GM12872 (cell line): ENCODE measurements around the gene AKAP8L.

Experiments
- TF ChIP-seq, protein P1 (sequence below): IDR thresholded peaks from 3 replicates; pipeline ENCODE4 v1.5.1; 2011; ENCODE audit warnings: low read depth, mild to moderate bottlenecking, low read length, moderate library complexity; ENCODE audit not compliant: insufficient read depth

AKAP8L gene

GRCh38 chr19:15452111-15453047 lies 33.6 kb upstream of the AKAP8L start:
- TF ChIP-seq, protein P1, sequence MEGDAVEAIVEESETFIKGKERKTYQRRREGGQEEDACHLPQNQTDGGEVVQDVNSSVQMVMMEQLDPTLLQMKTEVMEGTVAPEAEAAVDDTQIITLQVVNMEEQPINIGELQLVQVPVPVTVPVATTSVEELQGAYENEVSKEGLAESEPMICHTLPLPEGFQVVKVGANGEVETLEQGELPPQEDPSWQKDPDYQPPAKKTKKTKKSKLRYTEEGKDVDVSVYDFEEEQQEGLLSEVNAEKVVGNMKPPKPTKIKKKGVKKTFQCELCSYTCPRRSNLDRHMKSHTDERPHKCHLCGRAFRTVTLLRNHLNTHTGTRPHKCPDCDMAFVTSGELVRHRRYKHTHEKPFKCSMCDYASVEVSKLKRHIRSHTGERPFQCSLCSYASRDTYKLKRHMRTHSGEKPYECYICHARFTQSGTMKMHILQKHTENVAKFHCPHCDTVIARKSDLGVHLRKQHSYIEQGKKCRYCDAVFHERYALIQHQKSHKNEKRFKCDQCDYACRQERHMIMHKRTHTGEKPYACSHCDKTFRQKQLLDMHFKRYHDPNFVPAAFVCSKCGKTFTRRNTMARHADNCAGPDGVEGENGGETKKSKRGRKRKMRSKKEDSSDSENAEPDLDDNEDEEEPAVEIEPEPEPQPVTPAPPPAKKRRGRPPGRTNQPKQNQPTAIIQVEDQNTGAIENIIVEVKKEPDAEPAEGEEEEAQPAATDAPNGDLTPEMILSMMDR, result no peak

DNA sequence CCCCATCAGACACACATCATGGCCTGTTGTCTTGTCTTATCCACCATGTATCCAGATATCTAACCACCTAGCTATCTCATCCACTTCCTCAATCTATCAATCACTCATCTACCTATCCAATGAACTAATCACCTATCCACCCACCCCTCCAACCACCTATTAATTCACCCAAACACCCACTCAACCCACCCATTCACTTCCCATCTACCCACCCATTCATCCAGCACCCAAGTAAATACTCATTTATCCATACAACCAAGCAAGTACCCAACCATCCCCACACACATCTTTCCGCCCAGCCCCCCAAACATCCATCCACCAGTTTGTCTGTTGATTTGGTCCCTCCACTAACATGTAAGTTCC lies 31.7 kb upstream of the AKAP8L start:
- TF ChIP-seq, protein P1, result no peak

- TF ChIP-seq, protein P1, result no peak
Observed at GRCh38 chr19:15449620-15450527, 31.1 kb upstream of the AKAP8L start, which contains the start of gene WIZ. Gene WIZ (minus strand): TSS chr19:15449956. CDS start chr19:15448307, 1,649 bp downstream.

- TF ChIP-seq, protein P1, result no peak
Observed at GRCh38 chr19:15448778-15449619, 30.2 kb upstream of the AKAP8L start.

GRCh38 chr19:15448044-15448777 lies 29.4 kb upstream of the AKAP8L start:
- TF ChIP-seq, protein P1, result no peak

DNA sequence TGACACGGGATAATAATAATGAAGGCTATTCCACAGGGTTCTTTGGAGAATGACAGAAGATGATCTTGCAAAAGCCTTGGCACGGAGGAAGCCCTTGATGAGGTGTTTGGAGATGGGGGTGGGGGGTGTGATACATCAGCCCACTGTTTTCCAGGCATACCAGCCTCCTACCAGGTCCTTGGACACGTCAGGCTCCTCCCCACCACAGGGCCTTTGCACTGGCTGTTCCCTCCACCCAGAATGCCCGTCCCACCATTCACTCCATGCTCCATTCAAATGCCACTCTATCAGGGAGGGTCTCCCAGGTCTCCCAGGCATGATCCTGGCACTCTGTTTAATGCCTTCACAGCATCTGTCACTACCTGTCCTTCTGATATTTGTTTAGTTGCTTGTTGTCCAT lies 28.3 kb upstream of the AKAP8L start:
- TF ChIP-seq, protein P1, result no peak
